GM21360 (cell line): Measurements from ENCODE around the gene INPP5K.
"Not testable (repeated sequence)": the region's sequence is repeated elsewhere in the genome, so short reads cannot be mapped to it uniquely, and the experiment has no call there.

Source experiments
- ATAC-seq: cut with Tn5 transposase; IDR thresholded peaks from one replicate; pipeline ENCODE4 v1.9.1; 2021; ENCODE audit warnings: mild to moderate bottlenecking, moderate library complexity; ENCODE audit not compliant: unreplicated experiment

Gene INPP5K

DNA sequence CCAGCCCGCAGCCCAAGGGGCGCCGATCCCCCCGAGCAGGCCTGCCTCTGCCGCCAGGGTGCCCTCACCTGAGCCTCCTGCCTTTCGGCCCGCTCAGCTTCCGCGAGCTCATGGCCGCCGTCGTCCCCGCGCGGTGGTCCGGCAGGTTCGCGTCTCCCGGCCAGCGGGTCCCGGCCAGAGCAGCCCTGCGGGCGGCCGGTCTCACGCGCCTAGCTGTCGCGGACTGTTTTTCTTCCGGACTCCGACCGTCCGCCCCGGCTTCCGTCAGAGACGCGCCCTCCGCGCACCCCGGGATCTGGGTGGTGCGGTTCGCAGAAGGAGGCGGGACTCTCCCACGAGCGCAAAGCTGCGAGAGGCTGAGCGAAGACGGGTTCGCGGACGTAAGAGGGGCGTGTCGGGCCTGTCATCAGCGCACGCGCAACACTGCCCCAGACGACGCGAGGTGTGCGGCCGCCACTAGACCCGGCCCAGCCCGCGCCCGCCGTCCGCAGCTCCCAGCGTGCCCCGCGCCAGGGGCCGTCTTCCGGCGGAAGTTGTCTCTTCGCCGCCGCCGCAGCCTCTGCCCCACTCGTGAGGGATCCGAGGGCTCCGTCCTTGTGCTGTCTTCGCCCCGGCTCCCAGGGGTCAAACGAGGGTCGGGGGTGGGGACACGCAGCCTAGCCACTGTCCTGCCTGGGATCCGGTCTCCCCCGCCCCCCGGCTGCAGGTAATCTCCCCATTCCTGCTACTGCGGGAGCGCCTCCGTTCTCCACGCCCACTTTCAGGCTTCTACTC is at the start of gene INPP5K:
INPP5K (minus strand) TSS at position 225 of the 774 bp plus-strand sequence; CDS start at position 112, 113 bp downstream.
- peak; percentile 89 for ATAC-seq

DNA sequence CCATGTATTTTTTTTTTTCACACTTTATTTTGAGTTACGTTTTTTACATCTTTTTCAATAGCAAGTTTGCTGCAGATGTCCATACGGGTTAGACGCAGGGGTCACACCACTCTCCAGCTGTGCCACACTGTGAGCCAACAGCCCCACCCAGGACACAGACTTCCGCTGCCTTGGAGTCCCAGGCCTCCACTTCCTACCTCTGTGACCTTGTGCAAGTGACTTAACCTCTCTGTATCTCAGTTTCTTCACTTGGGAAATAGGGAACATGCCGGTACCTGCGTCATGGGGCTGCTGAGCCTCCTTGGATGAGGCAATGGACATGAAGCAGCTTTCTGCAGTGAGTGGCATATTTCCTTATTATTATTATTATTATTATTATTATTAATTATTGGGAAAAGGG is 49.5 kb upstream of the INPP5K start:
- ATAC-seq = no peak

DNA sequence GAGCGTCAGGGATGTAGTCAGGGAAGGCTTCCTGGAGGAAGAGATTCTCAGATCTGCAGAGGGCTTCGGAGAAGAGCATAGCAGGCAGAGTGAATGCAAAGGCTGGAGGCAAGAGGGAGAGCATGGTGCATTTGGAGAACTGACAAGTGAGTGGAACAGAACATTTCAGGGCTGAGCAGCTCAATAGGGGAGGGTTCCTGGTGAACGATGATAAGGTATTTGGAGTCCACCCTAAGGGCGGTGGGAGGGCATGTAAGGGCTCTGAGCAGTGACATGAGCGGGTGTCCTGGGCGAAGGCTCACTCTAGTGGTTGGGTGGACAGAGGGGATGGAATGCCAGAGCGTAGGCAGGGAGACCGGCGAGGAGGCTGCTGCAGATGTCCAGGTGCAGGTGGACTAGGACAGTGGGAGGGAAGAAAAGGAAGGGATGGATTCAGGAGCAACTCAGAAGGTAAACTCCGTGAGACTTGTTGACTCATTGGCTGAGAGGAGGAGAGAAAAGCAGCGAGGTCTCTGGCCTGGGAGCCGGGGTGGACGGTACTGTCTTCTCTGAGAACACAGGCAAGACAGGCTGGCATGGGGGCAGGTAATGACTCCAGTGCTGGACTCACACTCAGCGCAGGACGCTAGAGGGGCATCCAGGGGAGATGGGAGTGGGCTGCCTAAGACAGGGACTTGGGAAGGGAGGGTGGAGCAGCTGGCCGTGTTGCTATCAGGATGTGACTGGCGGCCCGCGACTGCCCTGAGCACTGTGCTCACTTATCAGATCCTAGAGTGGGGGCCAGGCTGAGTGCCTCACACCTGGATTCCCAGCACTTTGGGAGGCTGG is 47.6 kb upstream of the INPP5K start:
- ATAC-seq = no peak

GRCh38 chr17:1563471-1563785 is 47.0 kb upstream of the INPP5K start:
- ATAC-seq = not testable (repeated sequence)

DNA sequence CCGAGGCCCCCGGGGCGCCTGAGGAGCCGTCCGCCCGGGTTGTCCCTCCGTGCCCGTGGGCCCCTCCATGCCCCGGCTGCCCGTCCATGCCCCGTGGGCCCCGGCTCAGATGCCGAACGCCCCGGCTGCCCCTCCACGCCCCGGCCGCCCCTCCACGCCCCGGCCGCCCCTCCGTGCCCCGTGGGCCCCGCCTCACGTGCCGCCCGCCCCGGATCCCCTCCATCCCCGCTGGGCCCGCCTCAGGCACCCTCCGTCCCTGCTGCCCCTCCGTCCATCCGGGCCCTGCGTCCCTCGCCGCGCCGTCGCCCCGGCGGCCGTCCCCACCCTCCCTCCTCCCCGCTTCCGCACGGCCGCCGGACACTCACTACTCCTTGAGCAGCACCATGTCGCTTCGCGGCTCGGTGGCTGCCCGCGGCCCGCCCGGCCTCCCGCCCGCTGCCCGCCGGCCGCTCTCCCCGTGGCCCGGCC is 45.8 kb upstream of the INPP5K start:
- ATAC-seq = peak; percentile 27

DNA sequence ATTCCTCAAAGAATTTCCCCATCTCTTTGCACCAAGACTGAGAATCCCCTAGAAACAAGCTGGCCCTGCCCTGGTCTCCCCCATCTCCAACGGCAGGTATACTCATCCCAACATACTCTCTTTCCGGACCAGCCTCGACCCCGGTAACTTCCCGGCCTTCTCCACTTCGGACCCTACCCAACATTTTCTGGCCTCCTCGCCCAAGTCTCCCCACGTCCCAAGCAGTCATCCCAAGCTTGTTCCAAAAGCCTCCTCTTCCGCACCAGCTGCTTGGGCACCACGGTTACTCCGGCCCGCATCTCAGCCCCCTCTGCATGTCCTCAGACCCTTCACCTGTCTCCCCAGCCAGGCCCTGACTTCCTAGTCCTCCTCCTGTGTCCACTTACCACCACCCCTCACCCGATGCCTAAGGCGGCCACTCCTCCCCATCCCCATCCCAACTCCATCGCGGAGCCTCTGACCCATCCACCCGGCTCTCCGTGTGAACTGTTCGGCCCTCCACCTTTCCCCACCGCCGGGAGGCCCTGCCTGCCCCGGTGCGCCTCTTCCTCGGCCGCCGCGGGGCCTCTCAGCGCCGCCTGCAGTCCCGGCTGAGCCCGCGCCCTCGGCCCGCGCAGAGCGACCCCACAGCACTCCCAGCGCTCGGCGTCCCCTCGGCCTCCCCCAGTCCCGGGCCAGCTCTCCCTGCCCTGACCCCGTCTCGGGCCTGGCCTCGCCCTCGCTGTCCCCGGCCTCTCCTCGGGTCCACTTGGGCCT is 45.2 kb upstream of the INPP5K start:
- no peak for ATAC-seq

DNA sequence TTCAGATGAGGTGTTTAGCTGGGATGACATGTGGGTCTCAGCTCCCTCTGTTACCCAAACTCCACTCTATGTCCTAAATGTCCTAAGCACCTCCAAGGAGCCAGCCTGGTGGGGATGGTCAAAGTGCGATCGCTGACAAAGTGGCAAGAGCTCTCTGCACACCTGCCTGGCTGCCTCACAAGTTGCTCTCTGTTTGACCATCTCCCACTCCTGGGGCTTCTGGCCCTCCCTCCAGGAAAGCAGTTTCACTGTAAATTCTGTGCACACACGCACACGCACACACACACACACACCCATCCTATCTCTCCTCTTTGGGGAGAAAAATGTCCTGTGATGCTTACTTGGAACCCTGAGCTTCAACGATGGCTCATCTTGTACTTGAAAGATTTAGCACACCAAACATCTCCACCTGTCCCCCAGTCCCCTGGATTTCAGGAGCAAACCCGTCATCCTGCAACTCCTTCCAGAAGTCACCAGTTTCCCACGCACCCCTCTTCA is 44.5 kb upstream of the INPP5K start:
- no peak for ATAC-seq

DNA sequence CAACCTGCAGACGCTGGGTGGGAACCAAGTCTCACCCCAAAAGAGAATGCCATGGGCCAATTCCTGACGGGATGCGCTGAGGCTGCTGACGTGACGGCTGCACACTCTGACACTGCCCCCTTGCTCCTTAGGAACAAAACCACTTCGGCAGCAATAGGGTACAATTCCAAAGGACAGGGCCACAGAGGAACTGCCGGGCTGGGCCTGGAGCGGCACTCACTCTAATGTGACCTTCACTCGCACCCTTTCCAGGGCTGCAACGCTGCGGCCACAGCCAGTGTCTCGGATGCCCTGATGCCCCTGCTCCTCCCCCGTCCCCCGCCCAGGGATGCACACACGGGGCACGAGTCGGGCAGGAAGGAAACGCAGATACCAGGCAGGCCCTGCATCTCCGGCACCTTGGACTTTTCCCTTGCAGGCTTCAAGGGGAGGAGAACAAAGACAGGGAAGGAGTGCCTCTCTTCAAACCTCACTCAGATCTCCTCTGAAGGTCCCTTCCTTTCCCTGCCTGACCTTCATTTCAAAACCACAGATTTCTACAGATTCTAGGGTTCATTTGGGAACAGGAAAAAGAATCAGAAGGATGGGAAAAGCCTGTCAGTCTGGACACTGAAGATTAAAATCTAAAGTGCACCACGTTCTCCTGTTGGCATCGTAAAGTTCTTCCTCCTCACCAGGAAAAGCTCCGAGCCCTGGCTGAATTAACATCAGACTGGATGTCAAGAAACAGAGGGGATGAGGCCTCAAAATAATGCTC is 43.9 kb upstream of the INPP5K start:
- no peak for ATAC-seq

DNA sequence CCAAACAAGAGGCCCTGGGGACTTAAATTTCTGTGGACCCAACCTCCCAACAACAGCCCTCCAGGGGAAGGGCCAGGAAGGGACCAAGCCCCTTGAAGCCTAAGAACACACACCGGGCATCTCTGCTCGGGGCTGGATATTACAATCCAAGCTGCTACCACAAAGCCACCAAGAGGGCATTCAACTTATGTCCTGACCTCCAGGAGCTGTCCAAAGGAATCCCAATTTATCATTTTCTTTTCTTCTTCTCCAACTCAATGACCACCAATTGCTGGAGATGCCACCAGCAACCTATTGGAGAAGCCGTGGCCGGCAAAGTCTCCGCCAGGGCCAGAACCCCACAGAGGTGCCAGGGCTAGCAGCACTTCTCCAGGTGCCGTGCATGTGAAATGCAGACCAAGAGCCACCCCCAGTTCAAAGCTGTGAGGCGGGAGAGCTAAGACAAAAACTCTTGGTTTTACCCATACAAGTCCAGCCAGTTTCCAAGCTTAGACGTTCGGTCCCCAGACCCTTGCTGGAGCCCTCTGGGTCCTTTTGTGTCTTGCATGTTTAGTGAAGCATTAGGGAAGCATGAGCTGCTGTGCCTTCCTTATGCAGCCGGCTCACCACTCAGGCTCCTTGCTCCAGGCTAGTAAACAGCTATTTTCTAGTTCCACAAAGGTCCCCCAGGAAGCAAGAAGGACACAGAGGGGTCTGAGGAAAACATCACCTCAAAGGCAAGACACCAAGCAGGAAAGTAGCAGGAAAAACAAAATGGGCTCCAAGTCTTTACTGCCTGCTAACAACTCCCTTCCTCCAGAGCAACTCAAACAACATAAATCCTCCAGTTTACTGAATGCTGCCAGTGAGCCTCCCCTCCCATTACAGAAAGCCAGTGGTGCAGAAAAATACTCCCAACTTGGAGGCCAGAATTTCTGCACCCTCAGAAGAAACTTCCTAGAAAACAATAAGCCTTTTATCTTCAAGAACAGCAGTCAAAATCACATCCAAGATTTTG is 42.9 kb upstream of the INPP5K start:
- ATAC-seq = no peak

GRCh38 chr17:1558401-1558800 is 42.0 kb upstream of the INPP5K start:
- ATAC-seq = no peak

DNA sequence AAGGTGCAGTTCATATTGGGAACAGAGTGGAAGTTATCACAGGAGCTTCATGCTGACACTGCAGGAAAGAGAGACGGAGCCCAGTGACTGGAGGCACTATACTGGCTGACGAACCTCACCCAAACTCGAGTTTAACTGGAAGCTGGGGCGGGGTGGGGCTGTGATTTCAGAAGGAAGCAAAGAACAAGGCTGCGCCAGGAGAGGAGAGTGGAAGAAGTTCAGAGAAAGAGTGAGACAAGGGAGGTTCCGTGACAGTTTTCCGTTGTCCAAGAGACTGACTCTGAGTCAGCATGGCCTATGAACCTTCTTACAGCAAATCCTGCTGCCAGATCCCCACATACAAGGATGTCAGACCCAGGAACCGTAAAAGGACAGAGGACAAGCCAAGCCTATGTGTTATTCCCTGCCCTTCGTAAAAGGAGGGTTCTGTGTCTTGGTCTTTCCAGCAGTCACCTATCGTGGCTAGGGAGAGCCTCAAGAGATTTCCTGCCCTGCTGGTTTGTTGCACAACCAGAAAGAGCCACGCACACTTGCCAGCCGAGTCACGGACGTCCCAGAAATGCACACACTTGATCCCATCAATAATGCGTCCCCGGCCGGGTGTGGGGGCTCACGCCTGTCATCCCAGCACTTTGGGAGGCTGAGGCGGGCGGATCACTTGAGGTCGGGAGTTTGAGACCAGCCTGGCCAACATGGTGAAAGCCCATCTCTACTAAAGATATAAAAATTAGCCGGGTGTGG is 41.1 kb upstream of the INPP5K start:
- no peak for ATAC-seq

DNA sequence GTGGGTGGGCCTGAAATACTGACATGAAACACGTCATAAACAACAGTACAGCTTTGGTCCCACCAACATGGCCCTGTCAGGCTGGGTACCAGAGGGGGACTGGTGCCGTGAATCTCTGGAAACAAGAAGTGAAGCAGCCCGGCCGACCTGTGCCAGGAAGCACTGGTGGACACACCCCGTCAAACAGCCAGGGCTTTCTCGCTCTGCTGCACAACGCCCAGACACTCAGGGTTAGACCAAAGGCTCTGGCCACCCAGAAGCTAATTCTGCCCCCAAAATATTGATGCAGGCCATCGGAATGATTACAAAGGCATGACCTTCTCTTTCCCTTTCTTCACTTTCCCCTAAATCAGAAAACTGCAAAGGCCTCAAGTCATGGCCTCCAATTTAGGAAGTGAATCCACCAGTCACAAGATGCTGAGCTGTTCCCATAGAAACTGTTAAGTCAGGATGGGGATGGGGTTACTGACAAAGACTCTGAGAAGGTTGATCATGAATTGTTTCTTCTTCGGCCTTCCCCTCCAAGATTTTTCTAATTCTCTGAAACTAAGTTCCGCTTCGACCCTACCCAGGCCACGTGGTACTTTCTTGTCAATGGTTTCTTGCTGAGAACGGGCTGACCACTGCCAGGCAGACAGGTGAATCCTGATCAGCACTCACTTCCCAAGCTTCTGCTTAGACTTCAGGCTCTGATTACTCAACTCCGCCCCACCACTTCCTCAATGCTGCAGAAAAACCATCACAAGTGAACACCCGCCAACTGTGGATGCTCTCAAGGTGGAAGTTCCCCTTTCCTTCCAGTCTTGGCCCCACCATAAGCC is 39.4 kb upstream of the INPP5K start:
- ATAC-seq = no peak

- no peak for ATAC-seq
Measured at GRCh38 chr17:1554751-1555540, 38.5 kb upstream of the INPP5K start.

DNA sequence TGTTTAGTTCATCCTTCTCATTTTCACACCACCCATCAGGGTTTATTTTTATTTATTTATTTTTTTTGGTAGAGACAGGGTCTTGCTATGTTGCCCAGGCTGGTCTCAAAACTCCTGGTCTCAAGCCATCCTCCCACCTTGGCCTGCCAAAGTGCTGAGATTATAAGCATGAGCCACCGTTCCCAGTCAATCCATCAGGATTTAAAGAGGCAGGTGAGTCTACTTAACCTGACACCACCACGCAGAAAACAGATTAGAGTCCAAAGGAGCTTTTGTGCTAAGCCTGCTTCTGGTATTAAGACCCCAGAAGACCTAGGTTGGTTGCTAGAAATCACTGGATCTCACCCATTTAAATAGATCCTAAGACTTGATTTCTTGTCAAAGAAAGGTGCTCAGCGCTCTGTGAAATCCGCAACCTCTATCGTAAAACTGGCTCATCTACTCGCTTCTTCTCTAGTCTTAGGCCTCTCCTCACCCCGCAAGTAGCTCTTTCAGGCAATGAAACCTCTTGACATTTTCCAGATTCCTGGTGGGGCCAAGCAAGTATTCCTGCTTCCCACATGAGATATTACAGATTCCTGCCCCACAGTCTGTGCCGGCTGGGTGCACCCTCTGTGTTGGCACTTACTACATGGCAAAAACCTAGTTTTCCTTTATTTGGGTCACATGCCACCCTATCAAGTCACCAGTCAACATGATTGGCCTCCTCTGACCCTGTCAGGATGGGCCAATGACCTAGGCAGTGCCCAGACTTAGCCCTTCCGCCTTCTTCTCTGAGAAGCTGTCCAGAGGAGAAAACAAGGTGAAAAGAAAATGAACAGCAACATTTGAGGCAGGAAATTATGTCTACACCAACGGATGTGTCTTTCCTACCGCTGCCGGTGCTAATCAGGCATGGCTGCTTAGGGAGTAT is 37.2 kb upstream of the INPP5K start:
- ATAC-seq = no peak

GRCh38 chr17:1552932-1553331 is 36.5 kb upstream of the INPP5K start:
- ATAC-seq = no peak

- ATAC-seq = no peak
Measured at GRCh38 chr17:1551741-1552140, 35.3 kb upstream of the INPP5K start.
